Testis (tissue), 5 donors: ENCODE results near the gene SH3PXD2B. TPM values are rescaled to one million over a fixed set of nuclear protein-coding genes. Genes with fewer than 3 reads are reported as not detected.

ENCODE experiments used
- DNase-seq: peaks from one replicate; pipeline ENCODE4 v3.0.0-alpha.2; 2019
- H3K27ac ChIP-seq, 2 donors: fragments of 200-600 bp; sonication (generic); one replicate each; pipeline ENCODE4 v1.5.1; 2019
- H3K27me3 ChIP-seq: fragments of 200-600 bp; sonication (generic); one replicate; pipeline ENCODE4 v1.5.1; 2019
- H3K36me3 ChIP-seq: fragments of 200-600 bp; sonication (generic); one replicate; pipeline ENCODE4 v1.5.1; 2017; ENCODE audit warnings: low read depth; ENCODE audit errors: missing control alignments
- H3K4me1 ChIP-seq: fragments of 200-600 bp; sonication (generic); one replicate; pipeline ENCODE4 v1.5.1; 2019
- H3K4me3 ChIP-seq, 2 donors: fragments of 200-600 bp; sonication (generic); one replicate each; pipeline ENCODE4 v1.5.1; 2017 to 2019
- H3K9me3 ChIP-seq: fragments of 200-600 bp; sonication (generic); one replicate; pipeline ENCODE4 v1.5.1; 2017
- CTCF ChIP-seq, 3 experiments: fragments of 450-650 bp in 2 of 3; fragments of 200-600 bp in 1 of 3; sonication (generic) in 1 of 3; IDR thresholded peaks; one replicate each; pipeline ENCODE4 v1.5.1; 2016 to 2019; ENCODE audit warnings: antibody characterized with exemption in 3 of 3, mild to moderate bottlenecking in 2 of 3, moderate library complexity in 1 of 3
- POLR2A ChIP-seq: fragments of 450-650 bp; IDR thresholded peaks from one replicate; pipeline ENCODE4 v1.6.1; 2017; ENCODE audit warnings: antibody characterized with exemption, mild to moderate bottlenecking, moderate library complexity
- WGBS, 2 donors: methylation state at CpG; one replicate each; pipeline ENCODE4 v1.1.5; 2018; 5-methylcytosine and 5-hydroxymethylcytosine counted together
- intact Hi-C: fragments of 100-400 bp; cut with DNase I; formaldehyde crosslinking; loops from one replicate; pipeline ENCODE4 v1.15.1; 2023; ENCODE audit warnings: low total_unique reads
- long read RNA-seq, 2 donors: transcript quantifications; one replicate each; lab custom pipeline, GENCODE V29; 2026
- polyA plus RNA-seq: library from polyadenylated mRNA; stranded (reverse); fragments of 350-450 nt; fragmentation: Illumina TruSeq; extraction: RNeasy Lipid Tissue Mini Kit (QIAGEN cat#74804); gene quantifications from one replicate; pipeline ENCODE4 v1.2.3, GENCODE V29; 2014; ENCODE audit warnings: low read depth, low replicate concordance; ENCODE audit not compliant: insufficient read depth
- total RNA-seq, 2 donors: library from RNA; depleted of rRNA; stranded (reverse); fragments of >200 nt; gene quantifications; one replicate each; pipeline ENCODE4 v1.2.3, GENCODE V29; 2016

SH3PXD2B gene
- total RNA-seq, result 10 to 100 TPM; 18.3 to 29.4 TPM
- polyA plus RNA-seq, result 20.2 TPM
- long read RNA-seq, donor 1, full-length matches to known transcripts, result 4 of 25 reads
- long read RNA-seq, donor 1, partial matches to known transcripts, result 21 of 25 reads
- long read RNA-seq, donor 1, other reads (novel, unspliced or antisense), result 0 of 25 reads
- long read RNA-seq, donor 2, full-length matches to known transcripts, result 1 of 20 reads
- long read RNA-seq, donor 2, partial matches to known transcripts, result 19 of 20 reads
- long read RNA-seq, donor 2, other reads (novel, unspliced or antisense), result 0 of 20 reads

GRCh38 chr5:172454358-172455086, at the start of gene SH3PXD2B:
SH3PXD2B (minus strand) TSS chr5:172454525; CDS start chr5:172454352, 173 bp downstream.
- intact Hi-C loops, result no loop called here
- WGBS, 2 donors, result 4 to 5% methylated on average over 20 to 23 of the region's 89 CpGs
- H3K4me1 ChIP-seq, result peaks cover 27% of the 10 kb centered on the region

GRCh38 chr5:172502969-172503368, 48.6 kb upstream of the SH3PXD2B start:
- peaks cover 14% of the 10 kb centered on the region for H3K4me1 ChIP-seq
- TF ChIP-seq CTCF (IDR thresholded peaks at IDR 0.05) (no peak), POLR2A (no peak)
- H3K9me3 ChIP-seq, result no peaks in the 10 kb centered on the region
- H3K4me3 ChIP-seq, result no peak overlapping the region
- DNase-seq, result peak; percentile 14
- 93 to 99% methylated on average over 4 of the region's 4 CpGs for WGBS, 2 donors
- intact Hi-C loops, result no loop called here
- no peaks in the 10 kb centered on the region for H3K36me3 ChIP-seq
- H3K27me3 ChIP-seq, result no peaks in the 10 kb centered on the region
- H3K27ac ChIP-seq, result no peak overlapping the region

More at GRCh38 chr5:172454358-172455086, at the start of gene SH3PXD2B:
- no peaks in the 10 kb centered on the region for H3K9me3 ChIP-seq
- DNase-seq, result no peak
- peak within 1 kb of the TSS; percentile 85 to 96 for H3K27ac ChIP-seq
- peak within 1 kb of the TSS; percentile 83 to 89 for H3K4me3 ChIP-seq
- TF ChIP-seq POLR2A, result no peak
- no peak for TF ChIP-seq CTCF (IDR thresholded peaks at IDR 0.05)
- H3K27me3 ChIP-seq, result no peaks in the 10 kb centered on the region
- H3K36me3 ChIP-seq, result no peaks in the 10 kb centered on the region

- Histone ChIP-seq H3K36me3 (no peaks in the 10 kb centered on the region), H3K9me3 (no peaks in the 10 kb centered on the region), H3K27me3 (no peaks in the 10 kb centered on the region), H3K4me1 (peaks cover 14% of the 10 kb centered on the region), H3K4me3 (no peak overlapping the region), H3K27ac (no peak overlapping the region)
- peak; percentile 4 for DNase-seq
- intact Hi-C loops, result no loop called here
- WGBS, 2 donors, result 90 to 94% methylated on average over 8 of the region's 8 CpGs
- TF ChIP-seq CTCF (IDR thresholded peaks at IDR 0.05) (no peak), POLR2A (no peak)
Measured at GRCh38 chr5:172502410-172502809, 48.1 kb upstream of the SH3PXD2B start.

- DNase-seq, result peak; percentile 0
- Histone ChIP-seq H3K27ac (no peak overlapping the region), H3K27me3 (no peaks in the 10 kb centered on the region), H3K9me3 (no peaks in the 10 kb centered on the region), H3K36me3 (no peaks in the 10 kb centered on the region), H3K4me3 (no peak overlapping the region), H3K4me1 (peaks cover 14% of the 10 kb centered on the region)
- TF ChIP-seq CTCF (IDR thresholded peaks at IDR 0.05), result no peak
- no peak for TF ChIP-seq POLR2A
- intact Hi-C loops, result no loop called here
- 91 to 94% methylated on average over 7 of the region's 7 CpGs for WGBS, 2 donors
Measured at GRCh38 chr5:172501708-172502320, 47.5 kb upstream of the SH3PXD2B start.
